EL (cell line): ENCODE measurements around the gene PADI6.

Experiments used
- DNase-seq: peaks from one replicate; pipeline ENCODE4 v3.0.0-alpha.2; 2016

PADI6 gene

GRCh38 chr1:17437260-17437579, 65.2 kb downstream of the PADI6 start:
- no peak for DNase-seq

- DNase-seq: peak; percentile 55
These were observed 65.8 kb downstream of the PADI6 start for GRCh38 chr1:17437580-17438317.

- DNase-seq: peak; percentile 73
These were observed 66.6 kb downstream of the PADI6 start for GRCh38 chr1:17438318-17439249.

GRCh38 chr1:17439250-17440073, 67.5 kb downstream of the PADI6 start, which contains the start of gene RCC2:
Gene RCC2 (minus strand): TSS chr1:17439677. CDS start chr1:17438514, 1,163 bp downstream.
- DNase-seq: peak; percentile 77

- no peak for DNase-seq
These were observed 68.3 kb downstream of the PADI6 start for GRCh38 chr1:17440074-17440826.

- DNase-seq: no peak
These were observed 68.8 kb downstream of the PADI6 start for GRCh38 chr1:17440827-17441168.

- DNase-seq: no peak
These were observed 69.4 kb downstream of the PADI6 start for GRCh38 chr1:17441265-17441992.

- no peak for DNase-seq
These were observed 70.0 kb downstream of the PADI6 start for GRCh38 chr1:17441993-17442357.

- DNase-seq: no peak
These were observed 70.8 kb downstream of the PADI6 start for GRCh38 chr1:17442841-17443240.

- DNase-seq: no peak
These were observed 75.6 kb downstream of the PADI6 start for GRCh38 chr1:17447501-17447992.
